Measurements from ENCODE around the gene VPS11. TPM values are rescaled to one million over a fixed set of nuclear protein-coding genes. Genes with fewer than 3 reads are reported as not detected.
A peak's percentile ranks its signal among the peaks of the same experiment; 100 is the strongest.

VPS11 gene
- total and polyA plus RNA-seq, 2 donors from 2014 or later: 40.0 to 40.8 TPM

GRCh38 chr11:119094816-119095065 lies 27.1 kb downstream of the VPS11 start:
- Histone ChIP-seq H3K4me1 (ENCODE audit: control insufficient read depth in 2 of 3, insufficient read depth in 2 of 3, low read depth in 1 of 3, low read length in 3 of 3) (peaks cover 0 to 10% (median 3%) of the 10 kb centered on the region in 3 donors), H3K27ac (ENCODE audit: low read depth in 2 of 2, low read length in 2 of 2) (peak overlapping the region; percentile 90 to 91), H3K27me3 (ENCODE audit: control insufficient read depth, insufficient read depth, low read length) (no peaks in the 10 kb centered on the region), H3K36me3 (ENCODE audit: control insufficient read depth in 2 of 3, insufficient read depth in 3 of 3, low read length in 3 of 3) (peaks cover 6 to 20% (median 11%) of the 10 kb centered on the region in 3 donors), H3K9me3 (ENCODE audit: control insufficient read depth in 2 of 3, insufficient read depth in 1 of 3, low read length in 3 of 3) (no peaks in the 10 kb centered on the region), H3K4me3 (ENCODE audit: low read length in 3 of 3) (peak overlapping the region; percentile 42 to 85 (median 78)), H3K9ac (ENCODE audit: low read length in 3 of 3) (peak overlapping the region; percentile 1 to 85 (median 78))
- intact Hi-C loops (cut with DNase I): no loop called here
- TF ChIP-seq, protein P1, sequence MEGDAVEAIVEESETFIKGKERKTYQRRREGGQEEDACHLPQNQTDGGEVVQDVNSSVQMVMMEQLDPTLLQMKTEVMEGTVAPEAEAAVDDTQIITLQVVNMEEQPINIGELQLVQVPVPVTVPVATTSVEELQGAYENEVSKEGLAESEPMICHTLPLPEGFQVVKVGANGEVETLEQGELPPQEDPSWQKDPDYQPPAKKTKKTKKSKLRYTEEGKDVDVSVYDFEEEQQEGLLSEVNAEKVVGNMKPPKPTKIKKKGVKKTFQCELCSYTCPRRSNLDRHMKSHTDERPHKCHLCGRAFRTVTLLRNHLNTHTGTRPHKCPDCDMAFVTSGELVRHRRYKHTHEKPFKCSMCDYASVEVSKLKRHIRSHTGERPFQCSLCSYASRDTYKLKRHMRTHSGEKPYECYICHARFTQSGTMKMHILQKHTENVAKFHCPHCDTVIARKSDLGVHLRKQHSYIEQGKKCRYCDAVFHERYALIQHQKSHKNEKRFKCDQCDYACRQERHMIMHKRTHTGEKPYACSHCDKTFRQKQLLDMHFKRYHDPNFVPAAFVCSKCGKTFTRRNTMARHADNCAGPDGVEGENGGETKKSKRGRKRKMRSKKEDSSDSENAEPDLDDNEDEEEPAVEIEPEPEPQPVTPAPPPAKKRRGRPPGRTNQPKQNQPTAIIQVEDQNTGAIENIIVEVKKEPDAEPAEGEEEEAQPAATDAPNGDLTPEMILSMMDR (IDR thresholded peaks at IDR 0.05; ENCODE audit: borderline replicate concordance, extremely low read depth, insufficient read depth): peak; percentile 63
- FAIRE-seq (no peak), DNase-seq (peak in 3 of 5 donors; percentile 83 to 96 (median 90))

DNA sequence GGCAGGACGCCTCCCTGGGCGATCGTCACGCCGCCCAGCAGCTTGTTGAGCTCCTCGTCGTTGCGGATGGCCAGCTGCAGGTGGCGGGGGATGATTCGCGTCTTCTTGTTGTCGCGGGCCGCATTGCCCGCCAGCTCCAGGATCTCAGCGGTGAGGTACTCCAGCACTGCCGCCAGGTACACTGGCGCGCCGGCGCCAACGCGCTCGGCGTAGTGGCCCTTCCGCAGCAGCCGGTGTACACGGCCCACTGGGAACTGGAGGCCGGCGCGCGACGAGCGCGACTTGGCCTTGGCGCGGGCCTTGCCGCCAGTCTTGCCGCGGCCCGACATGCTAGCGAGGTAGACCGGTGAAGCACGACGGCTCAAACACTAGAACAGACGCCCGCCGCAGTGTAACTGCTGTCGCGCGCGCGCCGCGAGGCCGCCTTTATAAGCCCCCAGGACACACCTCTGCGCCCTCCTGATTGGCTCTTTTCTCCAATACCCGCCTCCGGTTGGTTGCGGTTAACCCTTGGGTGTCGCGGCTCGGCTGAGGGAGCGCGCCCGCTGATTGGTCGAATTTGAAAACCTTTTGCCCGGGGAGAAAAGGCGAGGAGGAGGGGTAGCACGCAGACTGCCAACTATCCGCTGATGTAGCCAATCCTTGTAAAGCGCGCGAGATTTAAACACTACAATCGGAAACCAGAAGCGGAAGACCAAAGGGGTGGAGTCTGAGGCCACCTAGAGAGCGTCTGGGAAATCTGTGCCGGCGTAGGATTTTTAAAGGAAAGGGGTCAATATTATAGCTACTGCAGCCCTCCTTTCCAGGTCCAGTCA lies 27.7 kb downstream of the VPS11 start:
- peak overlapping the region; percentile 90 to 91 for H3K27ac ChIP-seq (ENCODE audit: low read depth in 2 of 2, low read length in 2 of 2)
- peaks cover 2 to 12% (median 3%) of the 10 kb centered on the region in 3 donors for H3K4me1 ChIP-seq (ENCODE audit: control insufficient read depth in 2 of 3, insufficient read depth in 2 of 3, low read depth in 1 of 3, low read length in 3 of 3)
- DNase-seq (peak; percentile 100), FAIRE-seq (peak; percentile 99)
- TF ChIP-seq, protein P1 (IDR thresholded peaks at IDR 0.05; ENCODE audit: borderline replicate concordance, extremely low read depth, insufficient read depth): no peak
- peak overlapping the region; percentile 1 to 85 (median 78) for H3K9ac ChIP-seq (ENCODE audit: low read length in 3 of 3)
- peak overlapping the region; percentile 42 to 85 (median 78) for H3K4me3 ChIP-seq (ENCODE audit: low read length in 3 of 3)
- intact Hi-C loops (cut with DNase I): no loop called here
- no peaks in the 10 kb centered on the region for H3K9me3 ChIP-seq (ENCODE audit: control insufficient read depth in 2 of 3, insufficient read depth in 1 of 3, low read length in 3 of 3)
- H3K36me3 ChIP-seq (ENCODE audit: control insufficient read depth in 2 of 3, insufficient read depth in 3 of 3, low read length in 3 of 3): peaks cover 6 to 20% (median 11%) of the 10 kb centered on the region in 3 donors
- no peaks in the 10 kb centered on the region for H3K27me3 ChIP-seq (ENCODE audit: control insufficient read depth, insufficient read depth, low read length)

DNA sequence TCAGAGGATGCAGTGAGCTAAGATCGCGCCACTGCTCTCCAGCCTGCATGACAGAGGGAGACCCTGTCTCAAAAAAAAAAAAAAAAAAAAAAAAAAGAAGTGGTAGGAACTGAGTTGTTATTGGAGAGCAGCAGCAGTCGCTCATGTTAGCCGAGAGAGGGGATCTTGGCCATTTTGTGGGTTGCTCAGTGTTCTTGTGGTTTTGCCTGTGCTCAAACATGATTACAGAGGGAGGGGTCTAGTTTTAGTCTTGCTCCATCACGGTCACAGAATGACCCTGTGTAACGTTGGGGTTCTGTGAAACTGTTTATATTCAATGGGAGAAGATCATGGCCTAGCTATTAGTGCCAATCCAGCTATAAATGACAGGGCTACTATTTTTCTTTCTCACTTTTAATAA lies 32.1 kb downstream of the VPS11 start:
- Histone ChIP-seq H3K4me1 (ENCODE audit: control insufficient read depth in 2 of 3, insufficient read depth in 2 of 3, low read depth in 1 of 3, low read length in 3 of 3) (peaks cover 0 to 12% (median 11%) of the 10 kb centered on the region in 3 donors), H3K27ac (ENCODE audit: low read depth in 2 of 2, low read length in 2 of 2) (no peak overlapping the region), H3K9me3 (ENCODE audit: control insufficient read depth in 2 of 3, insufficient read depth in 1 of 3, low read length in 3 of 3) (no peaks in the 10 kb centered on the region), H3K9ac (ENCODE audit: low read length in 3 of 3) (no peak overlapping the region), H3K27me3 (ENCODE audit: control insufficient read depth, insufficient read depth, low read length) (no peaks in the 10 kb centered on the region), H3K4me3 (ENCODE audit: low read length in 3 of 3) (no peak overlapping the region), H3K36me3 (ENCODE audit: control insufficient read depth in 2 of 3, insufficient read depth in 3 of 3, low read length in 3 of 3) (peaks cover 4 to 11% (median 9%) of the 10 kb centered on the region in 3 donors)
- no peak for FAIRE-seq
- DNase-seq: no peak
- intact Hi-C loops (cut with DNase I): no loop called here
- TF ChIP-seq, protein P1 (IDR thresholded peaks at IDR 0.05; ENCODE audit: borderline replicate concordance, extremely low read depth, insufficient read depth): no peak

Data from kidney (tissue), 14 donors.